ENCODE measurements around the gene SAP30BP.

The SAP30BP gene

DNA sequence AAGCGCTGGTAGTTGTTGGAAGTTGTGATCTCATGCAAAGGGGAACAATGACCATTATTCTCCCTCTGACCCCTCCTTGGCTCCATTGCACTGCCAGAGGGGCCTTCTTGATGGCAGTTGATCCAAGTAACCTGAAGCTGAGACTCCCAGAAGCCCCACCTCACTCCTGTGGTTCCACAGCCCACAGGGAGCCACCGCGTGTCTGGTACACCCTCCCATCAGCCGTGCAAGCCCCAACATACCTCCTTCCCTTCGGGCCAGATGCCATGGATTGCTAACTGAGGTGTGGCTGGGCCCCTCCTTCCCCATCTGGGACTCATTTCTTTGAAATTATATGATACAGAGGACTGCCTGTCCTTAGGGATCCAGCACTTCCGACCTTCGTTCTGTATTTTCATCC is 17.8 kb downstream of the SAP30BP start:
- H3K27me3 Mint-ChIP-seq = no peaks in the 10 kb centered on the region
- no peak overlapping the region for H3K4me3 Mint-ChIP-seq
- no peak overlapping the region for H3K27ac Mint-ChIP-seq
- peaks cover 54% of the 10 kb centered on the region for H3K4me1 Mint-ChIP-seq
- no peaks in the 10 kb centered on the region for H3K9me3 Mint-ChIP-seq
- H3K36me3 Mint-ChIP-seq = no peaks in the 10 kb centered on the region

DNA sequence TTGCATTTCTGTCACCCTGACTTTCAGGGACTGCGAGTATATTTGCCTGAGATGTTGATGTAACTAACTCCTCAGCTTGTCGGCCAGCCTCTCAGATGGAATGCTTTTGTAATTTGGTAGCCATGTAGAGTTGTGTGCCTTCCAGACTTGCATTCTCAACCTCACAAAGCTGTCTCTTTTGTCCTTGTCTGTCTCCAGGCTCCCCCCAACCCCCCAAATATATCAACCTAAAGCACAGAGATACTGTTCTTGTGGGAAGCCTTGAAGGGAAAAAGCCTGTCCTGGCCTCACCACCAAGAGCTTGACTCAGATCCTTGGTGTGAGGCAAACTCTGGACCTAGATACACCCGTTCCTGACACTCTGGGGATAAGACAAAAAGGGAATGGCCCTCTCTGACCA is 18.4 kb downstream of the SAP30BP start:
- peaks cover 57% of the 10 kb centered on the region for H3K4me1 Mint-ChIP-seq
- no peaks in the 10 kb centered on the region for H3K27me3 Mint-ChIP-seq
- no peak overlapping the region for H3K4me3 Mint-ChIP-seq
- no peaks in the 10 kb centered on the region for H3K36me3 Mint-ChIP-seq
- no peaks in the 10 kb centered on the region for H3K9me3 Mint-ChIP-seq
- H3K27ac Mint-ChIP-seq = no peak overlapping the region

DNA sequence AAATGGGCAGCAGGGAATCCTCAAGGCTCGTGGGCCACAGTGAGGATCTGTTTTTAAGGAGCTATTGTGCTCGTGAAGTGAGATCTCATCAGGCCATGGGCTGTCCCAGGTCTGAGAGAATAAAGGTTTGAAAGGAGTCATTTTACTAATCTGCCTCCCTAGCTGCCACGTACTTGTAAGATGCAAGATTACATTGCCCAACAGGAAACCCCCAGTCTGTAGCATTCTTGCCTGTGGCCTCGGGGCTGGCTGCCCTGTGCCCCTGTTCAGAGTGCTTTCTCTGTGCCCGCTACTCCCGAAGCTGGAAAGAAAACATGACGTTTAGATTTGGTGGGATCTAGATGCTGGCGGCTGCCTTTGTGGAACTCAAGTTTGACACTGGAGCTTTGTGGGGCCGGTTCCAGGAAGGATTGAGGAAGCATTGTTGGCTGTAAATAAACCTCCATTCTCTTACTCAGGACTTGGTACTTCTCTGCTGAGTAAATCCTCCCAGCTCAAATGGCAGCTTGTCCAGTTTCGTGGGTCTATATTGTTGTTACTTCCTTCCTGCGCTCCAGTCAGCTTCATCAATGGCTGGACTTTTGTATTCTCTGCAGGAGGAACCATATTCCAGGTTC is 21.2 kb downstream of the SAP30BP start:
- no peaks in the 10 kb centered on the region for H3K36me3 Mint-ChIP-seq

GRCh38 chr17:75689441-75689873 is 22.3 kb downstream of the SAP30BP start:
- Mint-ChIP-seq H3K9me3 (no peaks in the 10 kb centered on the region), H3K4me1 (peaks cover 55% of the 10 kb centered on the region), H3K4me3 (peak overlapping the region; percentile 61), H3K27ac (peak overlapping the region; percentile 90), H3K27me3 (no peaks in the 10 kb centered on the region), H3K36me3 (no peaks in the 10 kb centered on the region)

More for the DNA sequence above, 21.2 kb downstream of the SAP30BP start:
- H3K27me3 Mint-ChIP-seq = no peaks in the 10 kb centered on the region
- H3K4me3 Mint-ChIP-seq = no peak overlapping the region
- H3K27ac Mint-ChIP-seq = peak overlapping the region; percentile 90
- H3K4me1 Mint-ChIP-seq = peaks cover 66% of the 10 kb centered on the region
- H3K9me3 Mint-ChIP-seq = no peaks in the 10 kb centered on the region

DNA sequence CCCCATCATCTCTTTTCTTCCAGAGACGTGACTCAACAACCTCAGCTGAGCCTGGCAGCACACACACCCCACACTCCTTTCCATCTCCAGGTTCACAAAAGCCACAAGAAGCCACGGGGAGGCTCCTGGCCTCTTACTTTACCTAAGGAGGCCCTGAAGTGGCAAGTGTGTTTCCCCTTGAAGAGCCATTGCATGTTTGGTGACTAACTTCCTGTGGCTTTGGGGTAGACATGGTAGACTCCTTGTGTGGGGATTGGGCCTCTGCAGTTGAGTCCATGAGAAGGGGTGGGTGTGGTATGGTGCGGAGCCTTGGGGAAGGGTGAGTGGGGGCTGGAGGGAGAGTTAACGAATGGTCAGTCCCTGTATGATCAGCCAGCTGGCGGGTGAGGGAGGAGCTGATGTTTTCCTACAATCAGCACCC is 24.2 kb downstream of the SAP30BP start:
- no peaks in the 10 kb centered on the region for H3K27me3 Mint-ChIP-seq
- H3K4me3 Mint-ChIP-seq = no peak overlapping the region
- peaks cover 44% of the 10 kb centered on the region for H3K4me1 Mint-ChIP-seq
- H3K36me3 Mint-ChIP-seq = peaks cover 2% of the 10 kb centered on the region
- no peaks in the 10 kb centered on the region for H3K9me3 Mint-ChIP-seq
- H3K27ac Mint-ChIP-seq = no peak overlapping the region

- H3K4me1 Mint-ChIP-seq = peaks cover 44% of the 10 kb centered on the region
- no peaks in the 10 kb centered on the region for H3K9me3 Mint-ChIP-seq
- H3K36me3 Mint-ChIP-seq = peaks cover 2% of the 10 kb centered on the region
- no peak overlapping the region for H3K4me3 Mint-ChIP-seq
- no peaks in the 10 kb centered on the region for H3K27me3 Mint-ChIP-seq
- no peak overlapping the region for H3K27ac Mint-ChIP-seq
Measured at GRCh38 chr17:75691801-75692626, 24.9 kb downstream of the SAP30BP start.

GRCh38 chr17:75692976-75693375 is 25.8 kb downstream of the SAP30BP start:
- H3K27ac Mint-ChIP-seq = no peak overlapping the region
- peaks cover 3% of the 10 kb centered on the region for H3K36me3 Mint-ChIP-seq
- H3K4me3 Mint-ChIP-seq = no peak overlapping the region
- no peaks in the 10 kb centered on the region for H3K9me3 Mint-ChIP-seq
- H3K27me3 Mint-ChIP-seq = no peaks in the 10 kb centered on the region
- H3K4me1 Mint-ChIP-seq = peaks cover 38% of the 10 kb centered on the region

DNA sequence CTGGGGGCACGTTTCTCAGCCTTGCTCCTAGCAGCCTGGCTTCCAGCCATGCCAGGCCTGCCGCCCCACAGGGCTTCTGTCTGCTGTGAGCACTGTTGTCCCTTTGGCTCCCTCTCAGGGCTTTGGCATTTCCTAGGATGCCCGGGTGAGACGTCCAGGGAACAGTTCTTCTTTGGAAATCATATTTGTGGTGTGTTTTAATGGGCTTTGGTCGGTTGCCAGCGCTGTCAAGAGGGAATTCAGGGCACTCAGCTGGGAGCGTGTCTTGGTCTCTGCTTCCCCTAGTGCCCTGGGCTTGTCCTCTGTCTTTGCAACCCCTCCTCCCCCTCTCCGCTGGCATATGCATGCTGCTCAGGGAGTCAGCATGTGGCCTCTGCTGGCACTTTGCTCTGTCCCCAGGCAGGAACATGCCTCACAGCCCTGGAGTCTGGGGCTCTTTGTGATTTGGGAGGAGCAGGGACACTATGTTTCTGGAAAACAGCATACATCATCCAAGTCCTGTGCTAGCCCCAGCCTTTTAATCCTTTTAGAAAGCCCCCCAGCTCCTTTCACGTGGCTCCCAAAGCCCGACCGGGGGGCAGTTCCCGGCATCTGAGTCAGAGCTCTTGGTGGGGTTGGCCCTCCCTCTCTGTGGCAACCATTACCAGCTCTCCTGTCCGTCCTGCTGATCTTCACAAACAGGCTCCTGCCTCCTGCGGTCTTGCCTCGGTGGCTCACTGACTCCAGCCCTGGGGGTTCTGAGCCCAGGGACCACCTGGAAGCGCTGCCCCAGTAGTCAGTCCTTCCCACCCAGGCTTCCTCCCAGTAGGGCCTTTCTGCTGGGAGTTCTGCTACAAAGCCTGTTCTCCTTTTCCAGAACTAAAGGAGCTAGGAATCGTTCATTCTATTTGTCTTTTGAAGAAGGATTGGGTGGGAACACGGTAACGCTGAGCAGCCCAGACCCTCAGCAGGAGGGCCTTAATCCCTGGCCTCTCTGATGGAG is 26.7 kb downstream of the SAP30BP start:
- Mint-ChIP-seq H3K9me3 (no peaks in the 10 kb centered on the region), H3K27me3 (no peaks in the 10 kb centered on the region), H3K27ac (no peak overlapping the region), H3K4me3 (no peak overlapping the region), H3K4me1 (peaks cover 30% of the 10 kb centered on the region), H3K36me3 (peaks cover 3% of the 10 kb centered on the region)

DNA sequence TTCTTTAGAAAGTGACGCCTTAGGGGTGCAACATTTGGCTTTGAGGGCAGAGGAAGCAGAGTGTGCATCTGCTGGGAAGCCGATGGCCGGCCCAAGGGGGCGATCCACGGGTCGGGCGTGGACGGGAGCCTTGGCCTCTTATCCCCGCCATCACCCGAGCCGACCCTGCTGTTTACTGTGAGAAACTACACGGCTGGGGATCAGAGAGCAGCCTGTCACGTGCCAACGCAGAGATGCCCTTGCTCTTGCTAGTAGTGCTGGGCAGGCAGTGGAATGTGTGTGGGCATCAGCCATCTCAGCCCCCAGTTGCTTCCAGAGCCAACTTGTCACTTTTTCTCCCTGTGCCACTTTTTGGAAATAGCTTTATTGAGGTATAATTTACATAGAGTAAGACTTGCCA is 27.4 kb downstream of the SAP30BP start:
- Mint-ChIP-seq H3K9me3 (no peaks in the 10 kb centered on the region), H3K4me1 (peaks cover 23% of the 10 kb centered on the region), H3K4me3 (no peak overlapping the region), H3K27ac (no peak overlapping the region), H3K36me3 (peaks cover 5% of the 10 kb centered on the region), H3K27me3 (no peaks in the 10 kb centered on the region)

- Mint-ChIP-seq H3K9me3 (no peaks in the 10 kb centered on the region), H3K4me3 (no peak overlapping the region), H3K4me1 (peaks cover 17% of the 10 kb centered on the region), H3K27me3 (no peaks in the 10 kb centered on the region), H3K36me3 (peaks cover 6% of the 10 kb centered on the region), H3K27ac (no peak overlapping the region)
Measured at GRCh38 chr17:75695141-75695829, 28.1 kb downstream of the SAP30BP start.

GRCh38 chr17:75695830-75696271 is 28.7 kb downstream of the SAP30BP start:
- no peaks in the 10 kb centered on the region for H3K27me3 Mint-ChIP-seq
- no peaks in the 10 kb centered on the region for H3K9me3 Mint-ChIP-seq
- H3K36me3 Mint-ChIP-seq = peaks cover 6% of the 10 kb centered on the region
- no peak overlapping the region for H3K27ac Mint-ChIP-seq
- H3K4me3 Mint-ChIP-seq = no peak overlapping the region
- peaks cover 13% of the 10 kb centered on the region for H3K4me1 Mint-ChIP-seq

- no peak overlapping the region for H3K27ac Mint-ChIP-seq
- no peaks in the 10 kb centered on the region for H3K4me1 Mint-ChIP-seq
- no peak overlapping the region for H3K4me3 Mint-ChIP-seq
- peaks cover 10% of the 10 kb centered on the region for H3K36me3 Mint-ChIP-seq
- no peaks in the 10 kb centered on the region for H3K27me3 Mint-ChIP-seq
- no peaks in the 10 kb centered on the region for H3K9me3 Mint-ChIP-seq
Measured at GRCh38 chr17:75697651-75698291, 30.6 kb downstream of the SAP30BP start.

DNA sequence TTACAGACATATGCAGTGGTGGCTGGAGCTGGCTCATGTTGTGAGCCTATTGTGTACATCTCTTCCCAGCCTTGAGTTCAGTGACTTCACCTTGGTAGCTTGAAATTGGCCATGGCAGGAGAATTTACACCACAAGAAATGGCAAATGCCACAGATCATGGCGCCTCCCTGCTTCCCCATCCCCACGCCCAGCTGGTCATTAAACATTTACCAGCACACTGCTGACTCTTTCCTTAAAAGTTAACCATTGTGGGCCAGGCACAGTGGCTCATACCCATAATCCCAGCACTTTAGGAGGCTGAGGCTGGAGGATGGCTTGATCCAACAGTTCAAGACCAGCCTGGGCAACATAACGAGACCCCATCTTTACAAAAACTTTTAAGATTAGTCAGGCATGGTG is 31.5 kb downstream of the SAP30BP start:
- Mint-ChIP-seq H3K36me3 (peaks cover 10% of the 10 kb centered on the region), H3K27ac (no peak overlapping the region), H3K4me3 (no peak overlapping the region), H3K9me3 (no peaks in the 10 kb centered on the region), H3K4me1 (no peaks in the 10 kb centered on the region), H3K27me3 (no peaks in the 10 kb centered on the region)

GRCh38 chr17:75701288-75701687 is 34.1 kb downstream of the SAP30BP start:
- Mint-ChIP-seq H3K36me3 (peaks cover 14% of the 10 kb centered on the region), H3K27me3 (no peaks in the 10 kb centered on the region)

More at GRCh38 chr17:75701288-75701687, 34.1 kb downstream of the SAP30BP start:
- no peaks in the 10 kb centered on the region for H3K4me1 Mint-ChIP-seq
- H3K27ac Mint-ChIP-seq = no peak overlapping the region
- H3K9me3 Mint-ChIP-seq = no peaks in the 10 kb centered on the region
- no peak overlapping the region for H3K4me3 Mint-ChIP-seq
